ENCODE data around the gene ESPL1. TPM values are rescaled to one million over a fixed set of nuclear protein-coding genes. Genes with fewer than 3 reads are reported as not detected.

The ESPL1 gene
- total RNA-seq: 0.26 and 1.8 TPM in 2 replicates
- 1.4 and 5.8 TPM in 2 replicates for polyA plus RNA-seq
- 1.7 and 5.1 TPM in 2 replicates for polyA plus RNA-seq (2012)
- polyA minus RNA-seq (ENCODE audit: low replicate concordance): 11.3 and 27.3 TPM in 2 replicates

DNA sequence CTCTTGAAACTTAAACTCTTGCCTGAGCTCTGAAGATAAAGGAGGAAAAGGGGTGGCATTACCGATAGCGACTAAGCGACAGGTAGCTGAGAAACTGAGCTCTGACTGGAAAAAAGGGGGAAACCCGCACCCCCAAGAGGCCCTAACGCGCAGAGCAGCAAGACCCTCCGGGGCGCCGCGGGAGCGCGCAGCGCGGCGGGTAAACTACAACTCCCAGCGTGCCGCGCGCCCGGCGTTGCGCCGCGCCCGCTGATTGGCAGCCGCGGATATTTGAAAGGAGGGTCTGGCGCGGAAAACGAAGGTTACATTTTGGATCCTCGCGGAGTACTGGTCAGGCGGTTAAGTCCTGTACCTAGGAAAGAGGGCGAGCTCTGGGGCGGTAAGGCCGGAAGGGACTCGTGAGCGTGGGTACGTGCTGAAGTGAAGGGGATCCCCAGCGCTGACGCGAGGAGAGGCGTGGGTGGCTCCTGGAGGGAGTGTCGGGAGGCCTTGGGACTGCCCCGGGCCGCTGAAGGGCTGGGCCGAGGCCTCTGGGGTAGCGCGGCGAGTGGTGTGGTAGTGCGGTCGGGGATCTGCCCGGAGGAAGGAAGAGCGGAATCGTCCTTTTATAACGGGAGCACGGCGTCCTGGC, at the start of gene ESPL1:
Gene ESPL1 (plus strand): TSS at position 301 of the 631 bp plus-strand sequence. CDS start 468 bp downstream, outside the sequence.
- peak; percentile 70 to 72 for DNase-seq (ENCODE audit: low read depth in 2 of 2)
- H3K9ac ChIP-seq (ENCODE audit: insufficient read depth, low read length): peak within 1 kb of the TSS; percentile 61
- H2AFZ ChIP-seq (ENCODE audit: low read length): peak within 1 kb of the TSS; percentile 92
- peak within 1 kb of the TSS; percentile 56 to 93 (median 88) for H3K4me3 ChIP-seq (replicated peaks in 1 of 4; ENCODE audit: control extremely low read depth in 1 of 4, insufficient read depth in 1 of 4, low read depth in 3 of 4, low read length in 4 of 4)
- peaks cover 26% of the 10 kb centered on the region for H3K79me2 ChIP-seq (ENCODE audit: control insufficient read depth, insufficient read depth, low read length)
- peaks cover 11% of the 10 kb centered on the region for H3K4me1 ChIP-seq (ENCODE audit: control insufficient read depth, extremely low read depth, insufficient read depth, low read length)
- peak within 1 kb of the TSS; percentile 97 for H3K4me2 ChIP-seq (ENCODE audit: extremely low read depth, insufficient read depth, low read length)
- peak within 1 kb of the TSS; percentile 85 for H3K27ac ChIP-seq (ENCODE audit: insufficient read depth, low read length)
- no peaks in the 10 kb centered on the region for H3K27me3 ChIP-seq (ENCODE audit: control insufficient read depth, insufficient read depth, low read length)
- H4K20me1 ChIP-seq (ENCODE audit: control insufficient read depth, extremely low read depth, insufficient read depth, low read length): no peaks in the 10 kb centered on the region
- no peaks in the 10 kb centered on the region for H3K9me3 ChIP-seq (ENCODE audit: control insufficient read depth, insufficient read depth, low read depth, low read length)
- TF ChIP-seq EZH2 (IDR thresholded peaks at IDR 0.05; ENCODE audit: low read length, missing control alignments) (no peak), CTCF (conservative IDR thresholded peaks at IDR 0.05 in 1 of 2, IDR thresholded peaks at IDR 0.05 in 1 of 2; ENCODE audit: low read depth in 1 of 2, low read length in 2 of 2) (peak; percentile 21 to 27)
- peaks cover 2% of the 10 kb centered on the region for H3K36me3 ChIP-seq (ENCODE audit: control insufficient read depth, insufficient read depth, low read length)

DNA sequence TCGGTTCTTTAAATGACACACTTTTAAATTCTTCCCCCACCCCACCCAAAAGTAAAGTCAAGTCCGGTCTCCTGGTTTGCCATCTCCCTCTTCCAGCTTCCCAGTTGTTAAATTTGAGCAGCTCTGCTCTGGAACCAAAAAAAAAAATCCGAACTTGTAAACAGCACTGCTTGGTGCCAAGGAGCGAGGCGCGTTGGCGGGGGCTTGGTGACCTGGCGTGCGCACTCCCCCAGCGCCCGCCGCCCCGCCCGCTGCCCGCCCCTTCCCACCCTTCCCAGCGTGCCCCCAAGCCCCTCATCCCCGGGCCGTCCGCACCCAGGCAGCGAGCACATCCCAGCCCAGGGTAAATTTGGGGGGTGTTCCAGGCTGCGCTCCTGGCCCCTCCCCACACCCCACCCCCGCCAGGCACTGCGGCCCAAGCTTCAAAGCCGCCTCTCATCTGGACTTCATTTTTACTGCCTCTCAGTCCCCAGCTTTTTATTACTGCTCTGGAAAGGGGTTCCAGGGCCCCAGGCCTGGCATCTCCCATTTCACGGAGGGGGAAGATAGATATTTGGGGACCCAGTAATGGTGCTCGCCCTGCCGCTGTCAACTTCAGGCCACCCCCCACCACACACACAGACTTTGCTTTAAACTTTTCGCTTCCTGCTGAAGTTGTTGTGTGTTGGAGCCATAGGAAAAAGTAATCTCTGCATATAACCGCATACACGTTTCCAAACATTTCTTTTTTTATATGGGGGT, 49.4 kb upstream of the ESPL1 start:
- H3K36me3 ChIP-seq (ENCODE audit: control insufficient read depth, insufficient read depth, low read length): peaks cover 14% of the 10 kb centered on the region
- H3K9me3 ChIP-seq (ENCODE audit: control insufficient read depth, insufficient read depth, low read depth, low read length): no peaks in the 10 kb centered on the region
- H2AFZ ChIP-seq (ENCODE audit: low read length): no peak overlapping the region
- H3K79me2 ChIP-seq (ENCODE audit: control insufficient read depth, insufficient read depth, low read length): peaks cover 43% of the 10 kb centered on the region
- peak overlapping the region; percentile 65 for H3K9ac ChIP-seq (ENCODE audit: insufficient read depth, low read length)
- peak overlapping the region; percentile 78 for H3K27ac ChIP-seq (ENCODE audit: insufficient read depth, low read length)
- peak in 1 of 2 donors; percentile 25 for DNase-seq (ENCODE audit: low read depth in 2 of 2)
- H3K4me2 ChIP-seq (ENCODE audit: extremely low read depth, insufficient read depth, low read length): peak overlapping the region; percentile 93
- H3K4me1 ChIP-seq (ENCODE audit: control insufficient read depth, extremely low read depth, insufficient read depth, low read length): peaks cover 34% of the 10 kb centered on the region
- H3K27me3 ChIP-seq (ENCODE audit: control insufficient read depth, insufficient read depth, low read length): no peaks in the 10 kb centered on the region
- no peaks in the 10 kb centered on the region for H4K20me1 ChIP-seq (ENCODE audit: control insufficient read depth, extremely low read depth, insufficient read depth, low read length)
- TF ChIP-seq CTCF (conservative IDR thresholded peaks at IDR 0.05 in 1 of 2, IDR thresholded peaks at IDR 0.05 in 1 of 2; ENCODE audit: low read depth in 1 of 2, low read length in 2 of 2) (no peak), EZH2 (IDR thresholded peaks at IDR 0.05; ENCODE audit: low read length, missing control alignments) (no peak)
- peak overlapping the region; percentile 83 to 97 (median 92) for H3K4me3 ChIP-seq (replicated peaks in 1 of 4; ENCODE audit: control extremely low read depth in 1 of 4, insufficient read depth in 1 of 4, low read depth in 3 of 4, low read length in 4 of 4)

DNA sequence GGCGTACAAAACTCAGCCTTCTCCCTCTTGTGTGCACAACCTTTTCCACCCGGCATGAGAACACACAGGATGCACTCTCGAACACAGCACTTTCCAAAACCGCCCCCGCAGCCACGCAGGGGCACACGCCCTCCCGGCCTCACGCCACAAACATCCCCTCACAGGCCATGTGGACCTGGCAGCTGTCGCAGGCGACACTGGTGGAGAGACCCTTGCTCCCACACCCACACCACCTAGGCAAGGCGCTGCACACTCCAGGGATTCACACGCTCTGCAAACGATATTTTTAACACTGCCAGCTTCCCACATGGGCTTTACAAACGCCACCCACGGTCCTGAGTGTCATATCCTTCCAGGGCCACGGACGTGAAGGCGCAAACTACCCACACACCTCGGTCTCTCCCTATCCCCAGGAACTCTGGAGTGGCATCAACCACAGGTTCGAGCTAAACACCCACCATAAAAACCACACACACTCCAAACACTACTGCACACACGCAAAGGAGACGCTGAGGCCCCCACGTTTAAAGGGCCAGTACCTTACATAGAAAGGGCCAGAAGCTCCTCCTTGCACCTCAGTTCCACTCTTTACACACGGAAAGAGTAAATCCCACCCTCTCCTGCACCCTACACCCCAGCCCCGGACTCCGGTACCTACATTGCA, 48.7 kb upstream of the ESPL1 start:
- peak overlapping the region; percentile 76 for H3K4me2 ChIP-seq (ENCODE audit: extremely low read depth, insufficient read depth, low read length)
- peak overlapping the region; percentile 78 for H3K27ac ChIP-seq (ENCODE audit: insufficient read depth, low read length)
- peaks cover 43% of the 10 kb centered on the region for H3K79me2 ChIP-seq (ENCODE audit: control insufficient read depth, insufficient read depth, low read length)
- H3K4me3 ChIP-seq (replicated peaks in 1 of 4; ENCODE audit: control extremely low read depth in 1 of 4, insufficient read depth in 1 of 4, low read depth in 3 of 4, low read length in 4 of 4): peak overlapping the region; percentile 83 to 97 (median 92)
- H3K9me3 ChIP-seq (ENCODE audit: control insufficient read depth, insufficient read depth, low read depth, low read length): no peaks in the 10 kb centered on the region
- peaks cover 41% of the 10 kb centered on the region for H3K4me1 ChIP-seq (ENCODE audit: control insufficient read depth, extremely low read depth, insufficient read depth, low read length)
- TF ChIP-seq CTCF (conservative IDR thresholded peaks at IDR 0.05 in 1 of 2, IDR thresholded peaks at IDR 0.05 in 1 of 2; ENCODE audit: low read depth in 1 of 2, low read length in 2 of 2) (no peak), EZH2 (IDR thresholded peaks at IDR 0.05; ENCODE audit: low read length, missing control alignments) (no peak)
- no peaks in the 10 kb centered on the region for H3K27me3 ChIP-seq (ENCODE audit: control insufficient read depth, insufficient read depth, low read length)
- no peaks in the 10 kb centered on the region for H4K20me1 ChIP-seq (ENCODE audit: control insufficient read depth, extremely low read depth, insufficient read depth, low read length)
- peak overlapping the region; percentile 65 for H3K9ac ChIP-seq (ENCODE audit: insufficient read depth, low read length)
- H2AFZ ChIP-seq (ENCODE audit: low read length): peak overlapping the region; percentile 30
- H3K36me3 ChIP-seq (ENCODE audit: control insufficient read depth, insufficient read depth, low read length): peaks cover 9% of the 10 kb centered on the region
- peak; percentile 52 to 73 for DNase-seq (ENCODE audit: low read depth in 2 of 2)

Data from fibroblast of lung (primary cell).